Stimulated activated CD8-positive, alpha-beta memory T cell treated with anti-CD3 and anti-CD28 coated beads, Interleukin-15, amount 100 ng/mL, for 48 hours (primary cell): Measurements from ENCODE around the gene PCYT1A.
A peak's percentile ranks its signal among the peaks of the same experiment; 100 is the strongest.
"Not testable (repeated sequence)": the region's sequence is repeated elsewhere in the genome, so short reads cannot be mapped to it uniquely, and the experiment has no call there.

ENCODE experiments used
- DNase-seq, 2 donors: peaks; one replicate each; pipeline ENCODE4 v3.0.0-alpha.2; 2020; ENCODE audit warnings: low read depth in 2 of 2

PCYT1A gene

DNA sequence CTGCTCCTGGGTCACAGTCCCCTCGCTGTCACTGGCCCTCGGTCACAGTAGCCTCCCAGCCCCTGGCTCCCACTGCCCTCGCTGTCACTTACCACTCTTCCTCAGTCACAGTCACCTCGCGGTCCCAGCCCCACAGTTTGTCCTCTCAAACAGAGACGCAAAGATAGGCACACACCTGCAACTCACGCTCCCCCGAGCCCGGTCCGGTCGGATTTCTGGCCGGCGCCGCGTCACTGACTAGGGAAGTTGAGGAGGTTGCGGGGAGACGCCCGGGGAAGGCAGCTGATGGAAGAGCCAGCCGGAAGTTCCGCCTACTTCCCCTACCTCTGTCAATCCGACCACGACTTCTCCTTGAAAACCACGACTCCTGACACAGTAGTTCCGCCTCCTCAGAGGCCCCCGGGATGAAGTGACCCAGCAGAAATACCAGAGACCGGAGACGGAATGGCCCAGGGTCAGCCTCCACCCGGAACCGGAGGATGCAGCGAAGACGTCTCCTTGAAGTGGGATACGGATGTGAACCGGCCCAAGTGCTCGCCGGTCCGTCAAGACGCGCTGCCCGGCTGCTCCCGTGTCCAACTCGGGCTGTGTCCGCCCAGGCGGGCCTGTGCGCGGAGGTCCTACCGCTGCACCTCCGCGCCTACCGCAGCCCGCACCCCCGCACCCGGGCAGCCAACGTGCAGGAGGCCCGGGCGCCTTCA is at the start of gene PCYT1A:
Gene PCYT1A, minus strand, starts transcription at position 287 of the 701 bp plus-strand sequence. CDS start 17,195 bp downstream, outside the sequence.
- DNase-seq: peak; percentile 71 to 72

DNA sequence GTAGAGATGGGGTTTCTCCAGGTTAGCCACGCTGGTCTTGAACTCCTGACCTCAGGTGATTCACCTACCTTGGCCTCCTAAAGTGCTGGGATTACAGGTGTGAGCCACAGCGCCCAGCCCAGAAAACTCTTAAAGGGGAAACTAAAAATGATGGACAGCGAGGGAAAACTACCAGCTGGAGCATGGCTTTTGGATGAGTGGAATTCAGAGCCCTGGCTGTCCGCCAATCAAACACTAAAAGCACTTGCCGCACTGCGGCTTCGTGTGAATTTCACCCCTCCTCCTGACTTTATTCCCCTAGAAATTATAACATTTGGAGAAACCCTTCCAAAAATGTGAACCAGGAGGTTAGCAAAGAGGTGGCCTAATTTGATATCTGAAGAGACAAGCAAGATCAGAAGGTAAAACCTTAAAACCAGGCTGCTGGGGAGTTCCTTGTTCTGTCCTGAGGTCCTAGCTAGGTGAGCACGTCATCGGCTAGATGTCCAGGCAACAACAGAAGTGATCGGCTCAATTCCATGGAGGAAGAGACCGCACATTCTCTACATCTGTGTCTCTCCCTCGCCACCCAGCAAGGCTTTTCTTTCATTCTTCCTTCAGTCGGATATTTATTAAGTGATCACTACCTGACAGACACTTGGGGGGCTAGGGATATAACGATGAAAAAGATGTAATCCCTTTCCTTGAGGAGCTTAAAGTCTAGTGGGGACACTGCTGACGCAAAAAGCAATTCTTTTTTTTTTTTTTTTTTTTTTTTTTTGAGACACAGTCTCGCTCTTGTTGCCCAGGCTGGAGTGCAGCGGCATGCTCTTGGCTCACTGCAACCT is 49.0 kb upstream of the PCYT1A start:
- no peak for DNase-seq

DNA sequence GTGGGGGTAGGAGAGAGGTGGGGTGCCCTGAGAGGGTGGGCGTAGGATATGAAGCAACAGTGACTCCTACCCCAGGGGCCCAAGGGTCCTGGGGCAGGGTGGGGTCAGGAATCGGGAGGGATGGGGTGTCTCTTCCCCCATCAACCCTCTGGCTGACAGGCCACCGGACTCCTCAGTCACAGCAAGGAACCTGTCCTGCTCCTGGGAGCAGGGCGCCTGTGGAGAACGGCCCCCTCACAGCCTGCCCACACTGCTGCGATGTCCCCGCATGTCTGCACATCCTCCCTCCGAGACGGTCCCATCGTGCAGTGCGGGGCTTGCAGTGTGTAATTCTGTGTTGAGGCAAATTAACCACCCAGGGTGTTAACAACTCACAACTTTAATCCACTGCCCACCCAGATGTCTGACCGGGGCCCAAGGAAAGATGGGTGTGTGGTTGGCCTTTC is 48.0 kb upstream of the PCYT1A start:
- DNase-seq: no peak

DNA sequence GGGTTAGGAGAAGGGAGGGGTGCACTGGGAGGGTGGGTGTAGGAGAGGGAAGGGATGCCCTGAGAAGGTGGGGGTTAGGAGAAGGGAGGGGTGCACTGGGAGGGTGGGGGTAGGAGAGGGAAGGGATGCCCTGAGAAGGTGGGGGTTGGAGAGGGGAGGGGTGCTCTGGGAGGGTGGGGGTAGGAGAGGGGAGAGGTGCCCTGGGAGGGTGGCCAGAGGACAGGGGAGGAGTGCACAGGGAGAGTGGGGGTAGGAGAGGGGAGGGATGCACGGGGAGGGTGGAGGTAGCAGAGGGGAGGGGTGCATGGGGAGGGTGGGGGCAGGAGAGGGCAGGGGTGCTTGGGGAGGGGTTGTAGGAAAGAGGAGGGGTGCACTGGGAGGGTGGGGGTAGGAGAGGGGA is 47.5 kb upstream of the PCYT1A start:
- no peak for DNase-seq

DNA sequence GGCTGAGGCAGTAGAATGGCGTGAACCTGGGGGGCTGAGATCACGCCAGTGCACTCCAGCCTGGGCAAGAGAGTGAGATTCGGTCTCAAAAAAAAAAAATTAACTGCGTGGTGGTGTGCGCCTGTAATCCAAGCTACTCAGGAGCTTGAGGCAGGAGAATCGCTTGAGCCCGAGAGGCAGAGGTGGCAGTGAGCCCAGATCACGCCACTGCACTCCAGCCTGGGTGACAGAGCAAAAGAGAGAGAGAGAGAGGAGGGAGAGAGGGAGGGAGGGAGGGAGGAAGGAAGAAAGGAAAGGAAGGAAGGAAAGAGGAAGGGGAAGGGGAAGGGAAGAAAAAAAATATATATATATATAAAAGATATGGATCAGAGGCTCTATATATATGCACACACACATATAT is 44.6 kb upstream of the PCYT1A start:
- no peak for DNase-seq

DNA sequence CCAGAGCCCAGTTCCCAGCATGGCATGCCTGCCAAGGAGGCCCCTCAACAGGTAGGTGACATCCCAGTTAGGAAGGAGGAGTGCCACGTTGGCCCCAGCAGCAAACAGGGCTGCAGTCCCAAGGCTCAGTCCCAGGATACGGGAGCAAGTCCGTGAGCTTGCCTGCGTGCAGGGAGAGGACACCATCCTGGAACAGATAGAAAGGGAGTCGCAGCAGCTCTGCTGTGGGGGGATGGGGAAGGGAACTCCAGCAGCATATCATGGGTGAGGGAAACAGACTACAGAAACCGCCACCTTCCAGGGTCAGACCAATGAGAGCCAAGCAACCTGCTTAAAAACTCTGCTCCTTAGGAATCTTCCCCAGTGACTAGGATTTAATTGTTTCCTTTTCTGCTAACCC is 39.9 kb upstream of the PCYT1A start:
- no peak for DNase-seq

DNA sequence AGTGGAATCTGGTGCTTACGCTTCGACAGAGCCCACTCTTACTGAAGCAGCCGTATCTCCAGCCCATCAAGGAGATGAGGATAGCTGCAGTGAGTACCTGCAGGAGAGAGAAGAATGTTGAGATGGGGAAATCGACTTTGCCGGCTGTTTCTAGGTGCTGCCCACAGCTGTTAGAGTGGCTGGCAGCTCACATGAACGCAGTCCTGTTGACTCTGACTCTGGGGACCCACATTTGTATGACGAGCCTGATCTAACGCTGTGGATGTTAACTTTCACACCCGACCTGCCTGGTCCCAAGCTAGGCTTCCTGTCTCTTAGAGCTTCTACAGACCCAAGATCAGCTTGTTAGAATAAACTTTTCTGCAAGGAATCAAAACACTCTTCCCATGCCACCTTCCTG is 39.4 kb upstream of the PCYT1A start:
- DNase-seq: no peak

DNA sequence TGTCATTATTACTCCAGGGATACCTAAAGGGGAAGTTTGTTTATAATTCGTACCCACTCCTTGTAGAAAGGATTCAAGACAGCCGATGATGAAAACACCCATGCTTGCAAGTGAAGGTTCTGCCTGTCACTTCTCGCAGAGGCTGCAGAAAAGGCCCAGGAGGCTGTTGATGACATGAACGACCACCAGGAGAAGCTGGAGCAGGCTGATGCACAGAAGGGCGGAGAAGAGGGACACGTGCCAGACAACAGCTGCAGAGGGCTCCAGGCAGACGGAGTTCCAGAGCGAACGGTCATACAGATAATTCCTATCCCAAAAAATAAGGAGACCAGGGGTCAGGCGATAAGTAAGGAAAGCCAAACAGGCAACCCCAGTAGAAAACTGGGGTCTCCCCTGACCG is 36.2 kb upstream of the PCYT1A start:
- no peak for DNase-seq

DNA sequence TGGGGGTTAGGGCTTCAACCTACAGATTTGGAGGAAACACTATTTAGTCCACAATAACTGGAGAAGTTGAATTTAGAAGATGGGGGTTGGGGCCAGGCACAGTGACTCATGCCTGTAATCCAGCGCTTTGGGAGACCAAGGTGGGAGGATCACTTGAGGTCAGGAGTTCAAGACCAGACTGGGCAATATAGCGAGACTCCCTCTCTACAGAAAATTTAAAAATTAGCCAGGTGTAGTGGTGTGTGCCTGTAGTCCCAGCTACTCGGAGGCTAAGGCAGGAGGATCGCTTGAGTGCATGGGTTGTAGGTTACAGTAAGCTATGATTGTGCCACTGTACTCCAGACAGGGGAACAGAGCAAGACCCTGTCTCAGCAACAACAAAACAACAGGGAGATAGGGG is 35.5 kb upstream of the PCYT1A start:
- DNase-seq: no peak

DNA sequence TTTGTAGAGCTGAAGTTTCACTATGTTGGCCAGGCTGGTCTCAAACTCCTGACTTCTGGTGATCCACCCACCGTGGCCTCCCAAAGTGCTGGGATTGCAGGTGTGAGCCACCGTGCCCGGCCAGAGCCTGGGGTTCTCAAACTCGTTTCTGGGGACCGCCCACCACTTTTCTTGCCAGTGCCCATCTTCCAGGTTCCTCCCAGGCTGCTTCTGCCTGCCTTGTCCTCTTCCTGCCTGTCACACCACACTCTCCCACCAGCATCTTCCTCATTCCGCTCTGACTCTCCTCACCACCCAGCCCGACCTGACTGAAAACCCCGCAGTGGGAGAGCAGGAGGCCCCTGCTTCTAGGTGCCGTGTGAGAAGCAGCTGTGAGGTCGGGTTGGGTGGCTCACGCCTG is 33.6 kb upstream of the PCYT1A start:
- DNase-seq: no peak

DNA sequence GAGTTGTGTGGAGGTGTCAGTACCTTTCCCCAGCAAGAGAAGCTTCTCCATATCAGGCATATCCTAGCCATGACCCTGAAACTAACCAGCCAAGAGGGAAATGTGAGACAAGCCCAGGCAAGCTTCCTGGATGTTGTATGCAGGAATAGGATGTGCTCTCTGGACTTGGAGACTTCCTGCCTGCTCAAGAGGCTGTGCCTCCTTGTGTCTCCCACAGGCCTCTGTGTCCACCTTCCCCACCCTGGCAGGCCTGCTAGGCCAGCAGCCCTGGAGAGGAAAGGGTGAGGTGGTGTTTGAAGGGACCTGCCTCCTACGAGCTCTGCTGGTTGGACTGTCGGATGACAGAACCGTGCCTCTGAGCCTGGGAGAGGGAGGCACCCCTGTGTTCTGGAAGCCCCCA is 32.6 kb upstream of the PCYT1A start:
- DNase-seq: no peak

DNA sequence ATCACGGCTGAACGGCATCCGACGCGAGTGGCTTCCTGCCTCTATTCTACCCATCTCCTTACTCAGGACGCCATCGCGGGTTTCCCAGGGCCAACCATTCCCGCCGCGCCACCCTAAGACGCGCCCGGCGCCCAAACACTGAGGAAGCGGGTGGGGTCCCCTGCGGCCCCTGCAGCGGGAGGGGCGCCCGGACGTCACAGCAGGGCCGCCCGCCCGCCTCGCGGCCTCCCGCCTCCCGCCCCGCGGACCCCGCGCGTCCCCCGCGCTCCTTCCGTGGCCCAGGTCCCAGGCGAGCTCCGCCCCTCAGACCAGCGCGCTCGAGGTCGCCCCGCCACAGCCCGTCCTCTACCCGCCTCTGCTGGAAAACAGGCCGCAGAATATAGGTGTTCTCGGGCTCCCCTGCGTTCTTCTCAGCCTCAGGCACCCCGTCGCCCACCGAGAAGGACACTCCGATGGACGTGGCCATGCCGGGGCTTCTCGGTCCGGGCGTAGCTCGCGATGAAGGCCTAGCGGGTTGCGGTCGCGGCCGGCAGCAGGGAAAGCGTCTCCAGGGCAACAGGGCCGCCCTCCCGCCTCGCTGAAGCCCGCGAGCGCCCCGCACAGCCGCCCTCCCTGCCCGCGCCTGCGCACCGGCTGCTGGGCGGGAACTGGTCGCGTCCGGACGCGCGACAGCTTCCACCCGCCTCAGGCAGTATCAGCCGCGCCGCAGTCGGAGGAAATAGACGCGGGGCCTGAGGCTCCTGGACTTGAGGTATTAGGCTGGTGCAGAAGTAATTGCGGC is 30.4 kb upstream of the PCYT1A start, which contains the start of gene DYNLT2B:
Gene DYNLT2B, minus strand, starts transcription at position 554 of the 781 bp plus-strand sequence. Its CDS starts 88 bp downstream, at position 466.
- DNase-seq: peak; percentile 84 to 86

DNA sequence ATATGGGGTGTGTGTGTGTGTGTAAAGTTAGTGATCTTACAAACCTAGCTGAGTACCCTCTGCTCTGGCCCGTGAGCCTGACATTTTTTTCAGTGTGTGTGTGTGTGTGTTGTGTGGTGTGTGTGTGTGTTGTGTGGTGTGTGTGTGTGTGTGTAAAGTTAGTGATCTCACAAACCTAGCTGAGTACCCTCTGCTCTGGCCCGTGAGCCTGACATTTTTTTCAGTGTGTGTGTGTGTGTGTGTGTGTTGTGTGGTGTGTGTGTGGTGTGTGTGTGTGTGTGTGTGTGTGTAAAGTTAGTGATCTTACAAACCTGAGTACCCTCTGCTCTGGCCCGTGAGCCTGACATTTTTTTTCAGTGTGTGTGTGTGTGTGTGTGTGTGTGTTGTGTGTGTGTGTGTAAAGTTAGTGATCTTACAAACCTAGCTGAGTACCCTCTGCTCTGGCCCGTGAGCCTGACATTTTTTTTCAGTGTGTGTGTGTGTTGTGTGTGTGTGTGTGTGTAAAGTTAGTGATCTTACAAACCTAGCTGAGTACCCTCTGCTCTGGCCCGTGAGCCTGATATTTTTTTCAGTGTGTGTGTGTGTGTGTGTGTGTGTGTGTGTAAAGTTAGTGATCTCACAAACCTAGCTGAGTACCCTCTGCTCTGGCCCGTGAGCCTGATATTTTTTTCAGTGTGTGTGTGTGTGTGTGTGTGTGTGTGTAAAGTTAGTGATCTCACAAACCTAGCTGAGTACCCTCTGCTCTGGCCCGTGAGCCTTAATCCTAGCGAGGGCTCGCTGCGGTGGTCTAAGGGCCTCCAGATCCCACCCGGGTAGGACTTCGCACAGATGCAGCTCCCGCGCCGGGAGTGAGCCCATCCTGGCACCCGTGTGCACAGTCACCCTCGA is 29.5 kb upstream of the PCYT1A start:
- DNase-seq: not testable (repeated sequence)

DNA sequence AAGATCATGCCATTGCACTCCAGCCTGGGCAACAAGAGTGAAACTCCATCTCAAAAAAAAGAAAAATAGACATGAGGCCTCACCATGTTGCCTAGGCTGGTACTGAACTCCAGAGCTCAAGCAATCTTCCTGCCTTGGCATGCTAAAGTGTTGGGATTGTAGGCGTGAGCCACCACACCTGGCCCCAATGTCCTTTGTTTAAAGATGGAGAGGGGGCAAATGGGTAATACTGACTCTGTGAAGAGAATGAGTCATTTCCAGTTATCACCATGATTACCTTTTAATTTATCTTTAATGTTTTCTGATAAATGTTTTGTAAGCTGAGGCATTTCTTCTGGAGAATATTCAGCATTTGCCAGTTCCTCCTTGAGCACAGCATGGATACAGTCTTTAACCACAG is 28.3 kb upstream of the PCYT1A start:
- DNase-seq: no peak

DNA sequence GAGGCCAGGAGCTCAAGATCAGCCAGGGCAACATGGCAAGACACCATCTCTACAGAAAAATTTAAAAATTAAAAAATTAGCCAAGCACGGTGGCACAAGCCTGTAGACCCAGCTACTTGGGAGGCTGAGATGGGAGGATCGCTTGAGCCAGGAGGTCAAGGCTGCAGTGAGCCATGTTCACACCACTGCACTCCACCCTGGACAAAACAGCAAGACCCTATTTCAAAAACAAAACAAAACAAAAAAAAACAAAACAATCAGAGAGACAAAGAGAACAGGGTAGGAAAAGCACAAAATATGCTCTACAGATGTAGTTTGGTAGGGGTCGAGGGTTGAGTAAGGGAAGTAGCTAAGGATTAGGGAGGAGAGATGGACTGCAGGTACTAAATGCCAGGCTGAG is 27.1 kb upstream of the PCYT1A start:
- no peak for DNase-seq

DNA sequence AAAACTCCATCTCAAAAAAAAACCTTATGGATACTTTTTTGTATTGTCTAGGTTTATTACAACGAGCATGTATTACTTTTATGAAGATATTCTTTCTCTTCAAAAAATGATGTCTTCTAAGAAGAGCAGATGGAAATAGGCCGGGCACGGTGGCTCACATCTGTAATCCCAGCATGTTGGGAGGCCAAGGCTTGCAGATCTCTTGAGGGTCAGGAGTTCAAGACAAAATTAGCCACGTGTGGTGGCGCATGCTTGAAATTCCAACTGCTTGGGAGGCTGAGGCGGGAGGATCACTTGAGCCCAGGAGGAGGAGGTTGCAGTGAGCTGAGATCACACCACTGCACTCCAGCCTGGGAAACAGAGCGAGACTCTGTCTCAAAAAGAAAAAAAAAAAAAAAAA is 26.6 kb upstream of the PCYT1A start:
- not testable (repeated sequence) for DNase-seq

DNA sequence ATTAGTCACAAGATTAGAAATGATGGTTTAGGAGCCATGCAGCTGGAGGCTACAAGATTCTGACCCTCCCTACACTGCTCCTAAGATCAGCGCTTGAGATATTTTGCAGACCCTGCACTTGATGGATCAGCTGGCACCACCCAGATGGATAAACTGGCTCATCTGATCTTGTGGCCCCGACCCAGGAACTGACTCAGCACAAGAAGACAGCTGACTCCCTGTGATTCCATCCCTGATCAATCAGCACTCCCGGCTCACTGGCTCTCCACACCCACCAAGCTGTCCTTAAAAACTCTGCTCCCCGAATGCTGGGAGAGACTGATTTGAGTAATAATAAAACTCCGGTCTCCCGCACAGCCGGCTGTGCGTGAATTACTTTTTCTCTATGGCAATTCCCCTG is 15.4 kb upstream of the PCYT1A start:
- DNase-seq: not testable (repeated sequence)

DNA sequence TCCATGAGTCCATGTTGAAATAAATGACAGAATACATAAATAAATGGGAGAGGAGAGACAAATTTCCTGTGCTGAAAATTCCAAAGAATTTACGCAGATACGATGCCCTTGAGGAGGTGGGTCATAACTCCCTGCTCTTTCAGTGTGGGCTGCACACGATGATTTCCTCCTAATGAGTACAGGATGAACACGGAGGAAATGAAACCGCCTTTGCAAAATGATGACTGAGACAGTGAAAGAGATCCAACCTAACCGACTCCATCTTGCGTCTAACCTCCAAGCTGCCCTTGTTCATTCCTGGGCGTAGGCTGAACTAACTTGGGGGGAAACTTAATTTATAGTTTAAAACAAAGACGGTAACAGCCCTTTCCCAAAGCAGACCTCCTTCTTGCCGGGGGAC is 15.0 kb upstream of the PCYT1A start:
- DNase-seq: not testable (repeated sequence)

DNA sequence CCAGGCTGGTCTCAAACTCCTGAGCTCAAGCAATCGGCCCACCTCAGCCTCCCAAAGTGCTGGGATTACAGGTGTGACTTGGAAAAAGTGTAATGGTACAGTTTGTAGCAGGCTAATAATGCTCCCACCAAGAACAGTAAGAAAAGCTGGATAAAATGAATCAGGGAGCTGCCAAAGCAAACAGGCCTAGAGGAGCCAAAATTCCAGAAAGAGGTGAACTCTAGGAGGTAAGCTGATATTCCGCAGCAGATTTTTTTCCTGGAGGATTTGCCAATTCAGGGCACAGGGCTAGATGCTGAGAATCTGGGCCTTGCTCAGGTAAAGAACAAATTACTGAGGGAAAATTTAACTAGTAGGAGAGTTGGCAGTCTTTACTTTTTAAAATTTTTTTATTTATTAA is 11.0 kb upstream of the PCYT1A start:
- no peak for DNase-seq

DNA sequence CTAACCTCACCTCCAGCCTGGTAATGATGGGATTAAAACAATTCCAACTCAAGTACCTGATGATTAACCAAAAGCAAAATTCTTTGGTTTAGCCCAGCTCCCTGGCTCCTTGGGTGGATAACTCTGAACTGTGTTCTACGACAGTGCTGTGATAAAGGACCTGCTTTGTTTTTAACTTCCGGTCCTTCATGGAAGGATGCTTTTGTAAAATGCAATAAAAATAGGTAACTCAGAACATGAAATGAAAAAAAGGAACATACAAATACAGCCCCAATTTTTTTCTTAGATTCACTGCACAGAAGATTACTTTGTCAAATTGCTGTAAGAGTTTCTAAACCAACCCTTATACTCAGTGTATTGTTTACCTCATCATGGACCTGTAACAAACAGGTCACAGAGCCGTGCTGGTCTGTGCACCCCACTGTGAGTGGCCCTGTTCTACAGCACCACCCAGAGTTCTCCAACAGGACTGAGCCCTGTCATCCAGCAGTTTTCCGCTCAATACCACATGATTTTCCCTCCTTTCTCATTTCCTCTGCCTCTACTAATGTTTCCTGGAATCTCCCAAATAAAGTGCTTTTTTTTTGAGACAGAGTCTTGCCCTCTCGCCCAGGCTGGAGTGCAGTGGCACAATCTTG is 4.9 kb upstream of the PCYT1A start:
- DNase-seq: no peak

DNA sequence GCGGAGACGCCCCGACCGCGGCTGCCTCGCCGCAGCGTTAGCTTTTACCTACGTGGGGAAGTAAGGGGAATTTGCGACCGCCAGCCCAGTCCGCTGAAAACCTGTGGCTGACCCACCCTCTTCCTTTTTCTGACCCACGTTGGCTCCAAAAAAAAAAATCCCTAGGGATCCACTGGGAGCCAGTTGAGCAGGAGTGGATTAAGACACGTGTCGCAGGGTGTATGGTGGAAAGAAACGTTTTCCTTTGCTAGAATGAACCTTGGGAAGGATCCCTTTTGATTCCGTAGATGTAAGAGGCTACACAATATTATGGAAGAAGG is 575 bp upstream of the PCYT1A start:
- DNase-seq: no peak
